DND-41 (cell line): Measurements from ENCODE around the gene UNC45B.

Experiments
- ATAC-seq: fragments of 200-7000 bp; cut with Tn5 transposase; 3 replicates; pipeline ENCODE4 v1.9.1; 2021; ENCODE audit warnings: low read depth; ENCODE audit not compliant: insufficient read depth
- DNase-seq: peaks from one replicate; pipeline ENCODE4 v3.0.0-alpha.2; 2020
- H2AFZ ChIP-seq: 2 replicates; pipeline ENCODE4 v1.6.0; 2012; ENCODE audit warnings: low read depth, low read length
- H3K27ac ChIP-seq: 2 replicates; pipeline ENCODE4 v1.5.1; 2012; ENCODE audit warnings: low read length, inconsistent platforms
- H3K27me3 ChIP-seq: fragments of 200-600 bp; sonication (generic); 2 replicates; pipeline ENCODE4 v1.6.0; 2012; ENCODE audit warnings: low read length, mild to moderate bottlenecking, inconsistent platforms; ENCODE audit not compliant: insufficient read depth, poor library complexity
- H3K36me3 ChIP-seq: 2 replicates; pipeline ENCODE4 v1.5.1; 2012; ENCODE audit warnings: low read length, inconsistent platforms; ENCODE audit not compliant: insufficient read depth
- H3K4me1 ChIP-seq: 2 replicates; pipeline ENCODE4 v1.5.1; 2012; ENCODE audit warnings: mild to moderate bottlenecking, low read length; ENCODE audit not compliant: insufficient read depth
- H3K4me2 ChIP-seq: 2 replicates; pipeline ENCODE4 v1.6.0; 2012; ENCODE audit warnings: mild to moderate bottlenecking, moderate library complexity, low read length, inconsistent platforms; ENCODE audit not compliant: insufficient read depth
- H3K4me3 ChIP-seq, 2 experiments: fragments of 200-600 bp in 1 of 2; shearing (Covaris generic) in 1 of 2; 2 replicates each; pipeline ENCODE4 v1.5.1; 2012 to 2016; ENCODE audit warnings: inconsistent platforms in 2 of 2, low read length in 2 of 2, mild to moderate bottlenecking in 2 of 2, low read depth in 1 of 2, moderate library complexity in 1 of 2
- H3K79me2 ChIP-seq: 2 replicates; pipeline ENCODE4 v1.6.0; 2012; ENCODE audit warnings: low read length, inconsistent platforms; ENCODE audit not compliant: insufficient read depth
- H3K9ac ChIP-seq: 2 replicates; pipeline ENCODE4 v1.6.0; 2012; ENCODE audit warnings: low read depth, mild to moderate bottlenecking, inconsistent platforms, low read length, moderate library complexity
- H3K9me3 ChIP-seq: 2 replicates; pipeline ENCODE4 v1.5.1; 2012; ENCODE audit warnings: low read length, moderate library complexity, mild to moderate bottlenecking, inconsistent platforms; ENCODE audit not compliant: insufficient read depth, severe bottlenecking
- H4K20me1 ChIP-seq: 2 replicates; pipeline ENCODE4 v1.6.0; 2012; ENCODE audit warnings: low read length; ENCODE audit not compliant: insufficient read depth
- EZH2 ChIP-seq: IDR thresholded peaks from 3 replicates; pipeline ENCODE4 v1.6.1; 2012; ENCODE audit warnings: borderline replicate concordance, low read depth, mild to moderate bottlenecking, moderate library complexity, low read length, inconsistent platforms; ENCODE audit not compliant: severe bottlenecking
- TF ChIP-seq, protein P1 (sequence below): IDR thresholded peaks from 2 replicates; pipeline ENCODE4 v1.5.1; 2012; ENCODE audit warnings: borderline replicate concordance, low read length, moderate library complexity, mild to moderate bottlenecking; ENCODE audit not compliant: poor library complexity, severe bottlenecking; ENCODE audit errors: extremely low read depth

UNC45B gene, protein sequence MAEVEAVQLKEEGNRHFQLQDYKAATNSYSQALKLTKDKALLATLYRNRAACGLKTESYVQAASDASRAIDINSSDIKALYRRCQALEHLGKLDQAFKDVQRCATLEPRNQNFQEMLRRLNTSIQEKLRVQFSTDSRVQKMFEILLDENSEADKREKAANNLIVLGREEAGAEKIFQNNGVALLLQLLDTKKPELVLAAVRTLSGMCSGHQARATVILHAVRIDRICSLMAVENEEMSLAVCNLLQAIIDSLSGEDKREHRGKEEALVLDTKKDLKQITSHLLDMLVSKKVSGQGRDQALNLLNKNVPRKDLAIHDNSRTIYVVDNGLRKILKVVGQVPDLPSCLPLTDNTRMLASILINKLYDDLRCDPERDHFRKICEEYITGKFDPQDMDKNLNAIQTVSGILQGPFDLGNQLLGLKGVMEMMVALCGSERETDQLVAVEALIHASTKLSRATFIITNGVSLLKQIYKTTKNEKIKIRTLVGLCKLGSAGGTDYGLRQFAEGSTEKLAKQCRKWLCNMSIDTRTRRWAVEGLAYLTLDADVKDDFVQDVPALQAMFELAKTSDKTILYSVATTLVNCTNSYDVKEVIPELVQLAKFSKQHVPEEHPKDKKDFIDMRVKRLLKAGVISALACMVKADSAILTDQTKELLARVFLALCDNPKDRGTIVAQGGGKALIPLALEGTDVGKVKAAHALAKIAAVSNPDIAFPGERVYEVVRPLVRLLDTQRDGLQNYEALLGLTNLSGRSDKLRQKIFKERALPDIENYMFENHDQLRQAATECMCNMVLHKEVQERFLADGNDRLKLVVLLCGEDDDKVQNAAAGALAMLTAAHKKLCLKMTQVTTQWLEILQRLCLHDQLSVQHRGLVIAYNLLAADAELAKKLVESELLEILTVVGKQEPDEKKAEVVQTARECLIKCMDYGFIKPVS

DNA sequence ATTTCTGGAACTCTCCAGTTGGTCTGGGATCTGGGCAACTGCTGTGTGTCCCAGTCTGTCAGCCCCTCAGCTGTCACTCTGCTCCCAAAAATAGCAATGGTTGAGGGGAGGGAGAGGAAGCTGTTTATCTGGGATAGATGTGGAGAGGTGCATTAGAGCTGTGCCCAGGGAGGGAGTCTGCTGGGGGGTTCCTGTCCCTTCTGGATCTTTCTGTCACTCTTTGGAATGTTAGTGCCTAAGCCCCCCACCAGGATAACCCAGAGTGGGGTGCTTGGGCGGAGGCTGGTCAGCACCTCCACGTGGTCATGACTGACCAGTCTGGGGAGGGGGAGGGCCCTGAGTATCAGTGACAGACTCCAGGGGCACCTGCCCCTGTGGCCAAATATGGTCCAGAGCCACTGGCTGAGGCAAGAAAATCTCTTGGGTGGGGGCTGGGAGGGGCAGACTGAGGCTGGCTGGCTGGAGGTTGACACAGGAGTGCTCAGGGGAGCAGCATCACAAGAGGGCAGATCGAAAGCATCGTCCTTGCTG lies at the start of gene UNC45B:
UNC45B (plus strand) TSS at position 443 of the 531 bp plus-strand sequence. CDS start 447 bp downstream, outside the sequence.
- Histone ChIP-seq H3K9ac (no peak within 1 kb of the TSS), H3K4me2 (no peak within 1 kb of the TSS), H3K27me3 (peaks cover 3% of the 10 kb centered on the region), H3K79me2 (no peaks in the 10 kb centered on the region), H3K36me3 (no peaks in the 10 kb centered on the region), H3K4me3 (no peak within 1 kb of the TSS), H3K9me3 (no peaks in the 10 kb centered on the region), H3K4me1 (peaks cover 3% of the 10 kb centered on the region), H4K20me1 (peaks cover 3% of the 10 kb centered on the region; the same call in 1 of the 2 replicates), H2AFZ (no peak within 1 kb of the TSS), H3K27ac (no peak within 1 kb of the TSS)
- no peak for ATAC-seq
- TF ChIP-seq, protein P1, sequence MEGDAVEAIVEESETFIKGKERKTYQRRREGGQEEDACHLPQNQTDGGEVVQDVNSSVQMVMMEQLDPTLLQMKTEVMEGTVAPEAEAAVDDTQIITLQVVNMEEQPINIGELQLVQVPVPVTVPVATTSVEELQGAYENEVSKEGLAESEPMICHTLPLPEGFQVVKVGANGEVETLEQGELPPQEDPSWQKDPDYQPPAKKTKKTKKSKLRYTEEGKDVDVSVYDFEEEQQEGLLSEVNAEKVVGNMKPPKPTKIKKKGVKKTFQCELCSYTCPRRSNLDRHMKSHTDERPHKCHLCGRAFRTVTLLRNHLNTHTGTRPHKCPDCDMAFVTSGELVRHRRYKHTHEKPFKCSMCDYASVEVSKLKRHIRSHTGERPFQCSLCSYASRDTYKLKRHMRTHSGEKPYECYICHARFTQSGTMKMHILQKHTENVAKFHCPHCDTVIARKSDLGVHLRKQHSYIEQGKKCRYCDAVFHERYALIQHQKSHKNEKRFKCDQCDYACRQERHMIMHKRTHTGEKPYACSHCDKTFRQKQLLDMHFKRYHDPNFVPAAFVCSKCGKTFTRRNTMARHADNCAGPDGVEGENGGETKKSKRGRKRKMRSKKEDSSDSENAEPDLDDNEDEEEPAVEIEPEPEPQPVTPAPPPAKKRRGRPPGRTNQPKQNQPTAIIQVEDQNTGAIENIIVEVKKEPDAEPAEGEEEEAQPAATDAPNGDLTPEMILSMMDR: no peak
- TF ChIP-seq EZH2: no peak
- DNase-seq: no peak

DNA sequence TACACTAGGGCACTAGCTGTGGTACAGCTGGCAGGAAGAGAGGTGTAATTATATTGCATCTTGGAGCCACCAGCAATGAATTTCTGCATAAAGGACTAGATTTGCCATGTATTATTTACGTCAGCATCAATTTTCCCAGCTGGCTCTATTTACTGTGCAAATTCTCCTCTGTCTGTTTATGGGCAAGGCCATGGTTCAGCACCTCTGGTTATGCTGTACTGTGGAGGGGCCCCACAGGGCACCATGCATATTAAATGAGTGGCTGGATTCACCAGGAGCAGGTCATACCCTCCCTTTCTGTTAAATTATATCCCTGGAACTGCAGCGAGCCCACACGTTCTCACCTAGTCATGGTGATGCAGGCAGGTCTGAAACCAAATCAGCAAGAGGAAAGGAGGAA lies 47.7 kb upstream of the UNC45B start:
- H3K4me1 ChIP-seq: no peaks in the 10 kb centered on the region
- ATAC-seq (no peak), DNase-seq (no peak)
- no peak overlapping the region for H3K4me3 ChIP-seq
- no peaks in the 10 kb centered on the region for H3K79me2 ChIP-seq
- TF ChIP-seq, protein P1: no peak
- TF ChIP-seq EZH2: no peak
- H3K27me3 ChIP-seq: no peaks in the 10 kb centered on the region
- peaks cover 67% of the 10 kb centered on the region for H3K36me3 ChIP-seq
- H3K4me2 ChIP-seq: no peak overlapping the region
- no peak overlapping the region for H2AFZ ChIP-seq
- no peaks in the 10 kb centered on the region for H3K9me3 ChIP-seq
- H3K9ac ChIP-seq: no peak overlapping the region
- H4K20me1 ChIP-seq: no peaks in the 10 kb centered on the region
- H3K27ac ChIP-seq: no peak overlapping the region

DNA sequence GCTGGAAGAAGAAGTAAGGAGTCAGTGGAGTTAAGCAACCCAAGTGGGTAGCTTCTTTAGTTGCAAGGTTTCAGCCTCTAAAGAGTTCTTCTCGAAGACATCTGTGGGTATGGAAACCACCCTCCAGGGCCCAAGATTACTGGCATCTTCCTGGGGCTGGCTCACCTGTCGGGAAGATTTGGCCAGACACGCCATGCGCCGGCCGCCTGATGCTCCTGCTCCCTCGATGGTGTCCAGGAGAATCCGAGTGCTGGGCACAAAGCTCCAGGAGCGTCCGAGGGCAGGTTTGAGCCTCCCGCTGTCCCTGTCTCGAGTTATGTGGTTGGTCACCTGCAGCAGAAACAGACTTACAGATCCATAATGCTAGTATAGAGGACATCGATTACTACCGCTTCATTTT lies 46.6 kb upstream of the UNC45B start:
- no peak overlapping the region for H3K27ac ChIP-seq
- no peaks in the 10 kb centered on the region for H4K20me1 ChIP-seq
- no peaks in the 10 kb centered on the region for H3K27me3 ChIP-seq
- H3K4me2 ChIP-seq: no peak overlapping the region
- H3K9me3 ChIP-seq: no peaks in the 10 kb centered on the region
- ATAC-seq (no peak), DNase-seq (no peak)
- H3K4me3 ChIP-seq: no peak overlapping the region
- no peaks in the 10 kb centered on the region for H3K4me1 ChIP-seq
- TF ChIP-seq, protein P1: no peak
- no peak for TF ChIP-seq EZH2
- no peak overlapping the region for H2AFZ ChIP-seq
- peaks cover 78% of the 10 kb centered on the region for H3K36me3 ChIP-seq
- no peaks in the 10 kb centered on the region for H3K79me2 ChIP-seq
- H3K9ac ChIP-seq: no peak overlapping the region
